Loucy (cell line): ENCODE data around the gene CADM2.

Experiments
- H2AFZ ChIP-seq: fragments of 200-600 bp; sonication (generic); 2 replicates; pipeline ENCODE4 v1.6.0; 2016; ENCODE audit warnings: antibody characterized with exemption, mild to moderate bottlenecking, low read length, moderate library complexity
- H3F3A ChIP-seq: fragments of 200-600 bp; 2 replicates; pipeline ENCODE4 v1.6.0; 2016; ENCODE audit warnings: antibody characterized with exemption, low read depth, mild to moderate bottlenecking
- H3K27me3 ChIP-seq: fragments of 200-600 bp; sonication (generic); 2 replicates; pipeline ENCODE4 v1.6.1; 2014; ENCODE audit warnings: low read length, mild to moderate bottlenecking; ENCODE audit not compliant: insufficient read depth, poor library complexity, severe bottlenecking
- H3K36me3 ChIP-seq: fragments of 200-600 bp; sonication (generic); 2 replicates; pipeline ENCODE4 v1.6.1; 2016; ENCODE audit warnings: low read length; ENCODE audit not compliant: insufficient read depth
- H3K4me1 ChIP-seq: fragments of 200-600 bp; sonication (generic); 2 replicates; pipeline ENCODE4 v1.5.1; 2014; ENCODE audit warnings: low read length, mild to moderate bottlenecking; ENCODE audit not compliant: insufficient read depth, poor library complexity, severe bottlenecking
- H3K4me2 ChIP-seq: fragments of 200-600 bp; sonication (generic); 2 replicates; pipeline ENCODE4 v1.6.0; 2014; ENCODE audit warnings: antibody characterized with exemption, low read length, low read depth, mild to moderate bottlenecking; ENCODE audit not compliant: poor library complexity, severe bottlenecking
- H3K4me3 ChIP-seq: fragments of 200-600 bp; sonication (generic); 2 replicates; pipeline ENCODE4 v1.5.1; 2014; ENCODE audit warnings: low read length, mild to moderate bottlenecking, mixed read lengths; ENCODE audit not compliant: poor library complexity, severe bottlenecking
- H3K79me2 ChIP-seq: fragments of 200-600 bp; sonication (generic); 2 replicates; pipeline ENCODE4 v1.6.1; 2014; ENCODE audit warnings: low read length; ENCODE audit not compliant: insufficient read depth
- H3K9ac ChIP-seq: fragments of 200-600 bp; sonication (generic); 2 replicates; pipeline ENCODE4 v1.6.0; 2014; ENCODE audit warnings: mild to moderate bottlenecking, low read depth, low read length, moderate library complexity; ENCODE audit not compliant: poor library complexity, severe bottlenecking
- H3K9me2 ChIP-seq: fragments of 200-600 bp; sonication (generic); replicated peaks from 2 replicates; pipeline ENCODE4 v1.6.1; 2016; ENCODE audit warnings: low read depth, low read length, mixed read lengths
- H3K9me3 ChIP-seq: fragments of 200-600 bp; sonication (generic); 2 replicates; pipeline ENCODE4 v1.6.1; 2014; ENCODE audit warnings: mild to moderate bottlenecking, antibody characterized with exemption, low read length, low read depth; ENCODE audit not compliant: insufficient read depth
- H4K20me1 ChIP-seq: fragments of 200-600 bp; sonication (generic); 2 replicates; pipeline ENCODE4 v1.6.0; 2014; ENCODE audit warnings: antibody characterized with exemption, low read length, mild to moderate bottlenecking; ENCODE audit not compliant: insufficient read depth, poor library complexity, severe bottlenecking
- CTCF ChIP-seq: fragments of 200-600 bp; sonication (generic); conservative IDR thresholded peaks from 2 replicates; pipeline ENCODE4 v1.5.1; 2014; ENCODE audit warnings: mild to moderate bottlenecking, antibody characterized with exemption, low read length
- EZH2phosphoT487 ChIP-seq: fragments of 200-600 bp; IDR thresholded peaks from 2 replicates; pipeline ENCODE4 v1.6.1; 2018; ENCODE audit warnings: antibody characterized with exemption, mild to moderate bottlenecking, moderate library complexity, borderline replicate concordance

CADM2 gene

GRCh38 chr3:85589145-85589544, 630.4 kb downstream of the CADM2 start:
- no peaks in the 10 kb centered on the region for H3K9me3 ChIP-seq
- no peak overlapping the region for H3K9ac ChIP-seq
- no peak overlapping the region for H2AFZ ChIP-seq
- H4K20me1 ChIP-seq = no peaks in the 10 kb centered on the region
- no peaks in the 10 kb centered on the region for H3K9me2 ChIP-seq
- H3F3A ChIP-seq = no peaks in the 10 kb centered on the region
- H3K79me2 ChIP-seq = no peaks in the 10 kb centered on the region
- no peak overlapping the region for H3K4me2 ChIP-seq
- no peaks in the 10 kb centered on the region for H3K4me1 ChIP-seq
- no peaks in the 10 kb centered on the region for H3K27me3 ChIP-seq
- H3K36me3 ChIP-seq = no peaks in the 10 kb centered on the region
- H3K4me3 ChIP-seq = no peak overlapping the region
- TF ChIP-seq CTCF (no peak), EZH2phosphoT487 (no peak)

- H3K9me2 ChIP-seq = no peaks in the 10 kb centered on the region
- no peak for TF ChIP-seq CTCF
- TF ChIP-seq EZH2phosphoT487 = no peak
- no peaks in the 10 kb centered on the region for H3K36me3 ChIP-seq
- no peak overlapping the region for H3K4me2 ChIP-seq
- H2AFZ ChIP-seq = no peak overlapping the region
- no peaks in the 10 kb centered on the region for H3K79me2 ChIP-seq
- no peak overlapping the region for H3K4me3 ChIP-seq
- no peak overlapping the region for H3K9ac ChIP-seq
- no peaks in the 10 kb centered on the region for H4K20me1 ChIP-seq
- H3F3A ChIP-seq = no peaks in the 10 kb centered on the region
- no peaks in the 10 kb centered on the region for H3K4me1 ChIP-seq
- no peaks in the 10 kb centered on the region for H3K27me3 ChIP-seq
- no peaks in the 10 kb centered on the region for H3K9me3 ChIP-seq
Measured at GRCh38 chr3:85591451-85591850, 632.7 kb downstream of the CADM2 start.

- H3K27me3 ChIP-seq = no peaks in the 10 kb centered on the region
- H2AFZ ChIP-seq = no peak overlapping the region
- H3K9ac ChIP-seq = no peak overlapping the region
- TF ChIP-seq CTCF (no peak), EZH2phosphoT487 (no peak)
- H3K79me2 ChIP-seq = no peaks in the 10 kb centered on the region
- no peak overlapping the region for H3K4me2 ChIP-seq
- no peaks in the 10 kb centered on the region for H4K20me1 ChIP-seq
- no peaks in the 10 kb centered on the region for H3K9me3 ChIP-seq
- H3K36me3 ChIP-seq = no peaks in the 10 kb centered on the region
- H3F3A ChIP-seq = no peaks in the 10 kb centered on the region
- H3K9me2 ChIP-seq = no peaks in the 10 kb centered on the region
- no peak overlapping the region for H3K4me3 ChIP-seq
- no peaks in the 10 kb centered on the region for H3K4me1 ChIP-seq
Measured at GRCh38 chr3:85592256-85592655, 633.5 kb downstream of the CADM2 start.
